ENCODE results near the gene TMEM116. TPM values are rescaled to one million over a fixed set of nuclear protein-coding genes. Genes with fewer than 3 reads are reported as not detected.

TMEM116 gene
- total and polyA plus RNA-seq, 2 of the 4 experiments (the other 2 are of a cell fraction) = 5.5 to 8.4 TPM

- no peak overlapping the region for H3K27ac ChIP-seq (ENCODE audit: insufficient read depth, low read length)
- H3K23ac ChIP-seq (ENCODE audit: low read depth, low read length) = no peak overlapping the region
- H4K20me1 ChIP-seq (ENCODE audit: insufficient read depth, low read length) = no peaks in the 10 kb centered on the region
- H3K9ac ChIP-seq (ENCODE audit: low read depth, low read length) = no peak overlapping the region
- no peak for DNase-seq
- BruUV-seq (replicated peaks) = no TSS peak
- H3K4ac ChIP-seq (ENCODE audit: low read depth, low read length) = no peak overlapping the region
- peaks cover 2% of the 10 kb centered on the region; the same call in 1 of the 2 replicates for H3K4me1 ChIP-seq (ENCODE audit: control insufficient read depth, insufficient read depth, low read length)
- H3K56ac ChIP-seq (ENCODE audit: extremely low read depth, insufficient read depth, low read length) = no peak overlapping the region
- CTCF ChIA-PET = no interaction called here
- no peak for ATAC-seq (ENCODE audit: low read depth)
- no peak for TF ChIP-seq RFX5 (IDR thresholded peaks at IDR 0.05; ENCODE audit: low read depth, low read length)
- TF ChIP-seq CEBPB (IDR thresholded peaks at IDR 0.05; ENCODE audit: low read depth, low read length) = no peak
- H3K14ac ChIP-seq (replicated peaks; ENCODE audit: low read depth, low read length) = no peak overlapping the region
- H2BK120ac ChIP-seq (ENCODE audit: low read depth, low read length) = no peak overlapping the region
- no peak overlapping the region for H2BK15ac ChIP-seq (ENCODE audit: low read depth, low read length)
- no peak overlapping the region for H2BK5ac ChIP-seq (ENCODE audit: low read depth, low read length, poor library complexity, severe bottlenecking)
- H3K27me3 ChIP-seq (ENCODE audit: control insufficient read depth, insufficient read depth, low read length) = no peaks in the 10 kb centered on the region
- dilution Hi-C loops (cut with HindIII; ENCODE audit: low sequenced_read_pairs, unreplicated experiment) (no loop called here), in situ Hi-C loops (cut with MboI; ENCODE audit: low sequenced_read_pairs) (no loop called here), intact Hi-C loops (cut with micrococcal nuclease) (no loop called here)
- H3K18ac ChIP-seq (ENCODE audit: low read depth, low read length) = no peak overlapping the region
- H3K4me2 ChIP-seq (ENCODE audit: low read depth, low read length) = no peak overlapping the region
- H2BK20ac ChIP-seq (ENCODE audit: low read depth, low read length) = no peak overlapping the region
- H3K4me3 ChIP-seq (ENCODE audit: insufficient read depth, low read depth, low read length) = no peak overlapping the region
- no peaks in the 10 kb centered on the region for H3K36me3 ChIP-seq (ENCODE audit: control insufficient read depth, insufficient read depth, low read length)
- no peak overlapping the region for H2AK9ac ChIP-seq (replicated peaks; ENCODE audit: low read depth, low read length, poor library complexity)
- H4K91ac ChIP-seq (ENCODE audit: insufficient read depth, low read depth, low read length) = no peak overlapping the region
- no peaks in the 10 kb centered on the region for H3K9me1 ChIP-seq (ENCODE audit: insufficient read depth, low read length)
- no peaks in the 10 kb centered on the region for H3K9me3 ChIP-seq (ENCODE audit: control insufficient read depth, insufficient read depth, low read length)
- no peak overlapping the region for H4K5ac ChIP-seq (ENCODE audit: low read depth, low read length)
- POLR2A ChIA-PET (ENCODE audit: unreplicated experiment) = no interaction called here
- H3K79me1 ChIP-seq (ENCODE audit: low read depth in 1 of 2, low read length in 2 of 2) = no peaks in the 10 kb centered on the region
- H2AFZ ChIP-seq (replicated peaks; ENCODE audit: low read length, poor library complexity) = no peak overlapping the region
- H2AK5ac ChIP-seq (ENCODE audit: low read depth, low read length) = no peak overlapping the region
- H4K8ac ChIP-seq (ENCODE audit: low read depth in 2 of 2, low read length in 2 of 2) = no peak overlapping the region
Measured at GRCh38 chr12:111978545-111978944, 34.4 kb downstream of the TMEM116 start.
